Stimulated activated CD8-positive, alpha-beta memory T cell treated with anti-CD3 and anti-CD28 coated beads, Interleukin-7, amount 100 ng/mL, for 1 hour (primary cell): ENCODE results near the gene PTGR3.

Experiments used
- DNase-seq, 2 donors: peaks; one replicate each; pipeline ENCODE4 v3.0.0-alpha.2; 2020; ENCODE audit warnings: low read depth in 2 of 2

Gene PTGR3

GRCh38 chr18:75214766-75215510 is 6.0 kb upstream of the PTGR3 start:
- no peak for DNase-seq

DNA sequence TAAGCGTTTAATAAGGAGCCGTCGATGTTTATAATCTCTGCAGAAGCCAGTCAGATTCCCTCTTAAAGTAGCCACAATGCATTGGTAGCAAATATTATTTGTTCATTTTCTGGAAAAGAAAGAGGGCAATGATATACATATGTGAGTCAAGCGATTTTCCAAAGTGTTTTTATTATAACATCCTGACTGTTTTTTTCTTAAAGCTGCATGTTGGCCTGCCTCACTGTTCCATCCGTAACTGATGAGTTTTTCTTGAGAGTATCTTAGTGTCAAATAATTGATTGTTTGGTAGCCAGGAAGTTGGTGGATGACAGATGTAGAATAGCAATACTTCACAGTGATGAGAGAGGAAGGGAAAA is 5.4 kb upstream of the PTGR3 start:
- no peak for DNase-seq

- no peak for DNase-seq
These were observed 4.8 kb upstream of the PTGR3 start for GRCh38 chr18:75213611-75214331.

GRCh38 chr18:75212751-75213090 is 3.8 kb upstream of the PTGR3 start:
- DNase-seq, result no peak

DNA sequence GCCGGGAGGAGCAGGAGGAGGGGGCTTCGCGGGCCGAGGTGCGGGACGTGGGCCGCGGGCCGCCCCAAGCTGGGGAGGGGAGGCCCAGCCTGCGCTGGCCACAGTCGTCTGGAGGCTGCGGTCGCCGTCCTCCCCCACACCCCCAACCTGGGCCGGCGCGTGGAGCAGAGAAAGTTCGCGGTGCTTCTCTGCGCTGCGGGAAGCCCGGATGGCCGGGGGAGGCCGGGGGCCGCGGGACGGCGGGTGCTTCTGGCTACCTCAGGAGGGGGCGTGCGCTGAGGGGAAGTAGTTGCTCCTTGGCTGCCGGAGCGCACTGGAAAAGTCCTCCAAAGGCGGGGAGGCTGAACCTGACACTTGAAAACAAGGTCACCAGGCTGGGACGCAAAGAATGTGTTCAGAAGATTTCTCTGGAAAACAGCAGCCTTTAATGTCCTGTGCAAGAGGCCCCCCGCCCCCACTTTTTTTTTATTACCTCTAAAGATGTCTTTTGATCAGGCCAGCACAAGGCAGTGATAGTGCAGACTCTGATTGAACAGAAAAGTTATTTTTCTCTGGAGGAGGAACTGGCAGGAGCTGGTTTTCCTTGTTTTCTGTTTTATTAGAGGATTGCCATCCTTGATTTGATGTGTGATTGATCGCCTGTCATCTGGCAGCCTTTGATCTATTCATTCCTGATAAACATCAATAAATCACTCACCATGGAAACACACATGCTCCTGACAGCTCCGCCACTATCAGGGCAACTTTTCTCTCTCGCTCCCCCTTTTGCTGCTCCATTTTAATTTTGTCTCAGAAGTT is 3.2 kb upstream of the PTGR3 start:
- DNase-seq, result no peak

- no peak for DNase-seq
These were observed 2.6 kb upstream of the PTGR3 start for GRCh38 chr18:75211626-75211952.

DNA sequence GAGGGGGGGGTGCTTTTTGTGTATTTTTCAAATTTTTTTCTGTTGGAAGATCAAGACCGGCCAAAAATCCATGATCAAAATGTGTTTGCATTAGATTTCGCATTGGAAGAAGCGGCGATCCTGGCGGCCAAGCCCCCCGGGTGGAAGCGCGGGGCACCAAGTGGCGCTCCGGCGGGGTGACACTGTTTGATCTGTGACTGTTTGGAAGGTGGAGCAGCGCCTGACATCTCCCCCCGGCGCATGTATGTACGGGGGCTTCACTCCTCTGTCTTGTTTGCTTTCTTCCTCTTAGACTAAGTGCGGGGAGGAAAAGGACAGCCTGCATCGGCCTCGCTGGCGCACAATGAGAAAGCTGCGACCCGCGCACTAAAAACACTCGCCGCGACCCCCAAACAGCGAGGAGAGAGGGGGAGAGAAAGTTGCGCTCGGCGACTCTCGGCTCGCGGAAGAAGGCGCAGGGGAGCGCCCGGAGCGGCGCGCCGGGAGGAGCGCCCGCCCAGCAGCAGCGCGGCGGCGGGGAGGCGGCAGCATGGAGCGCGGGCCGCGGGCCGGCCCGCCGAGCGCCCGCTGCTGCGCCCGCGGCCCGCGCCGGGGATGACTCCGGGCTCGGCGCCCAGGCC is 2.2 kb upstream of the PTGR3 start:
- no peak for DNase-seq

DNA sequence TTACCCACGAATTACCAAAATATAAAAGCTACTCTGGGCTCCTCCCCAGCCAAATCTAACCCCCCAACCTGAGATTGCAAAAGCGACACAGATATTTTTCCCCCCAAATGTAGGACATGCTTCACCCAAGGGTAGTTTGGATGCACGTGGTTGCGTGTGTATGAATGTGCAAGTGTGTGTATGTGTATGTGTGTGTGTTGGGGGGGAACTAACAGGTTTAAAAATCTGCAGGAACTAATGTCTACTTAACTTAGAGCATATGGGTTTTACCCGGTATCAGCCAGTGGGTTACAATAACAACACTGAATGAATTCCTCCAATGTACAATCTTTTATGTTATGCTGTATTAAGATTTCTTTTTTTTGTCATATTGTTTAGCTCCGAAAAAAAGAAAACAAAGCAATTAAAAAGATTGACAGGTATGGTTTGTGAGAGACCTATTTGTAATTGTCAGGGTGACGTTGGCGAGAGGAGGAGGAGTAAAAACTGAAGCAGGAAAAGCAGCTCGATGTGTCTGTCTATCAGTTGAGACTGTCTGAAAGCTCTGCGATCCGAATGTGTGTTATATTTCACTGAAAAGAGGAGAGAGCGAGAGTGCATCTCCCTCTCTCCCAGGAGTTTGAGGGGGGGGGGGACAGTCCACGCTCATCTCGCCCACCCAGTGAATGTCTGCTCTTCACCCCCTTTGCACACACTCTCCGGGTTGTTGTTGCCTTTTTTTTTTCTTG is 1.5 kb upstream of the PTGR3 start, which contains the start of gene TSHZ1:
Gene TSHZ1 (plus strand): TSS at position 524 of the 728 bp plus-strand sequence. CDS start 1,080 bp downstream, outside the sequence.
- no peak for DNase-seq

DNA sequence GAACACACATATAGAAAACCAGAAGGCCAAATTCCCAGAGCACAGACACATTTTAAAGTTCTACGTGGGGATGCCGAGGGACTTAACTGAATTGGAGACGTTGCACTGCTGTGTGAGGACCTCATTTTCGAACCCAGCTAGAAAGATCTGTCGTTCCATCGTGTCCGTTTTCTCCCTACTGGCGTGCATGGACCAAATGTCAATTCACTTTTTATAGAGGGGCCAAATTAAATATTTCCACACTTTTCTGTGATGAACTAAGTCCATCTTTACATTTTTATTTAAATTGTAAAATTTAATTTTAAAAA is 966 bp upstream of the PTGR3 start:
- no peak for DNase-seq

- no peak for DNase-seq
These were observed 157 bp downstream of the PTGR3 start for GRCh38 chr18:75208836-75209128.

GRCh38 chr18:75208155-75208835 is 644 bp downstream of the PTGR3 start:
- DNase-seq, result no peak

GRCh38 chr18:75207310-75208154 is 1.4 kb downstream of the PTGR3 start:
- DNase-seq, result no peak

- no peak for DNase-seq
These were observed 2.3 kb downstream of the PTGR3 start for GRCh38 chr18:75206452-75207309.

DNA sequence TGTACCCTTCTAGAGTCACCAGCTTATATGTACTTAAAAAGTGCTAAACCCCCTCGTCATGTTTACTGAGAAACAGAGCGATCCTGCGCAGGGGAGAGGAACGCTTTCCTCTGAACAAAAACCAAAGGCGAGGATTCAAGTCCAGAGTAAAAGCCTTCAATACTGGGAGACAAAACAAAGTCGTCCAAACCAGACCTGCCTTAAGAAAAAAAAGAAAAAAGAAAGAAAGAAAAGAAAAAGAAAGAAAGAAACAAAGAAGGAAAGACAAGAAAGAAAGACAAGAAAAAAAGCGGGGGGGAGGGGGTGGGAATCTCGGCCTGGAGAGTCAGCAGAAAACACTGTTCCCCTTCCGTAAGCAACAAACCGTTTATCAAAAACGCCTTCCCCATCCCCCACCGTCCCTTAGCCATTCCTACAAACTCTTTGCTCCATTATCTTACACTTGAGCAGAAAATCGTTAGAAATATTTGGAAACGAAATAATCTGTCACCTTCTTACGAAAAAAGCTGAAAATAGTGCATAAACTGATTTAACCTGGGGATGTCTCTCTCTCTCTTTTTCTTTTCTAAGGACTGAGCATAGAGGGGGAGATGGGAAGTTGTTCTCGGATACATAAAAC is 3.3 kb downstream of the PTGR3 start:
- no peak for DNase-seq

DNA sequence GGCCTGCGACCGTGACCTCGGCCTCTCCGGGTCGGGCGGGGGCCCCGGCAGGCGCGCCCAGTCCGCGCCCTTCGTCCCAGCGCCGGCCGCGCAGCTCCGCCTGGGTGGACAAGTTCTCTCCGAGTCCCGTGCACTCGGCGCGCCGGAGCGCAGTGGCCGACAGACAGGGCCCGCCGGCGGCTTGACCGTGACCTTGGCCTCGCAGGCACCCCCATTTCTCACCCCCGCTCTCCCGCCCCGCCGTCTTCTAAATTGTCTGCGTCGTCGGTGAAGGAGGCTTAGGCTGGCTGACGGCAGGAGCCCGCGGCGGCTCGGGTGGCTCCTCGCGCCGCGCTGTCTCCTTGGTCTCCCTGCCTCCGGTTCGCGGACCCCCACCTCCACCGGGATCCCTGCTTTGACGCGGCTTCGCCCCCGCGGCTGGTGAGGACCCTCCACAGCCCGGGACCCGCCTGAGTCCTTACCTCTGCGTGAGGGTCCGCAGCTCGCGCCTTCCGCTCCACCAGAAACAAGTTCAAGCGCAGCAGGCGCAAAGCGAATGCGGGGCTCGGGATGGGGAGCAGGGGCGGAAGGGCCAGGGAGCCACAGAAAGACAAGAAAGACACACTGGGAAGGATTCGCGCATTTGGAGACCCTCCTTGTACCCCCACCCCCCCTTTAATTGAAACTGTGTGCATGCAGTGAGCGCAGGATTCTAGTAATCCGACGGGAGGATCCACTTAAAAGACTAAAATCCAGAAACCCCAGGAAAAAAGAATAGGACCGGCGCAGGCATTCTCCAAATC is 4.0 kb downstream of the PTGR3 start:
- no peak for DNase-seq

DNA sequence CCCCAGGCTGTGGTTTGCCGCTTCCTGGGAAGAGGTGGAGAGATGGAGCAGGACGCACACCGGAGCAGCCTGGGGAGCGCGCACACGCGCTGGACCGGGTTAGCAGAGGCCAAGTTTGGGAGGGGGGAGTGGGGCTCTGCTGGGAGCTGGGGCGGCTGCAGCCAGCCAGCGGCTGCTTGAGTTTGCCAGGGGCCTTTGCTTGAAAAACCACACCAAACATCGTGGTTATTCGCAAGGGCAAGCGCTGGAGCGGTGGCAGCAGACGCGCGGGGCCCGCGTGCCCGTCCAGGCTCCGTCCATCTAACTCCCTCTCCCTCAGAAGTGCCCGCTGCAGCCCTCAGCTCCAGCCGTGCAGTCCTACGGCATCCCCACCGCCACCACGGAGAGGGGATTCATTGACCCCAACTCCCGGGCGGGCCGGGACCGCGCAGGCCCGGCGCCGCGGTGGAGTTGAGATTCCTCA is 4.6 kb downstream of the PTGR3 start:
- DNase-seq, result no peak

DNA sequence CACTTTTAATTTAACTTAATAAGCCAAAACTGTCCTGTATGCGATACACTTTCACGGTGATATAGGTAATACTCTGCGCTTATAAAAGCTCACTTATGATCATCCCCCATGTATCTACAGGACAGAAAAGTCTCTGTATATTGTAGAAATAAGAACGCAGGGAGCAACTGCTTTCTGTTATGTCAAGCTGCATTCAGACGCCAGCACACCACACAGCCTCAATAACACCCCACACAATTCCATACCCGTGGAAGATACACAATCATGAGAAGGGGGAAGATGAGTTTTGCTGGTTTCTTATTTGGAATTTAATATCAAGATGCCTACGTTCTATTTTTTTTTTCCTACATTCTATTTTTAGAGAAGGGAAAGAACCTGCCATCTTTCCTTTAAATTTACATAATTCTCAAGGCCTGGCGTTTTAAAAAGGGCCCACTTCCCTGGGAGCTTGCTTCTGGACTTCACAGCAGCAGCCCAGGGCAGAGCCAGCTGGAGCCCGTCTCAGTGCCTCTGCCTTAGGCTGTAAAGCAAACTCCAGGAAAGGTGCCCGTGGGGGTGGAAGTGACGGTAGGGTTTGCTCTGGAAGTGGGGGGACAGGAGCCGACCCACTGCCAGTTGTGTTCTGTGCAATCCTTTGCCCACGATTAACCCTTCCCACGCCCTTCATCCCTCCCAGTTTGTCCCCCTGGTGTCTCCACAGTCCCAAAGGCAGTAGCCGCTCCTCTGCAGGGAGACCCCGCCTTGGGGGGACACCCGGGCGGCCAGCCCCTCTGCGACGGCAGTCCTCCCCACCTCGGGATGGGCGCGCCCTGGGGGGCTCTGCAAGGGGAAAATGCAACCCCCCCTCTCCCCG is 5.3 kb downstream of the PTGR3 start:
- no peak for DNase-seq
